ENCODE results near the gene LRRC4C. TPM values are rescaled to one million over a fixed set of nuclear protein-coding genes. Genes with fewer than 3 reads are reported as not detected.
A peak's percentile ranks its signal among the peaks of the same experiment; 100 is the strongest.

LRRC4C gene
- total RNA-seq, 6 experiments from 2014 or later: 0.25 to 0.43 (median 0.27) TPM

DNA sequence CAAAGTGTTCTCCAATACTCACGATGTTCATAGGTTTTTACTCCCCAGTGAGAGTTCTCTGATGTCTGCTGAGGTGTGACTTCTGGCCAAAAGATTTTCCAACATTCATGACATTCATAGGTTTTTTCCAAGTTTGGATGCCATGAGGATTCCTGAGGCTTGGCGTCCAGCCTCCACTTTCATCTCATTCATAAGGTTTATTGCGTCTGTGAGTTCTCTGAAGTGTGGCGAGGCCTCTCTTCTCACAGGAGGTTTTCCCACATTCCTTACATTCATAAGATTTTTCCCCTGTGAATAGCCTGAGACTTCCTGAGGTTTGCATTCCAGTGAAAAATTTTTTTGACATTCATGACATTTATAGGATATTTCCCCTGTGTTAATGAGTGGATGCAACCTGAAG lies 1014.1 kb downstream of the LRRC4C start:
- intact Hi-C loops (cut with DNase I): no loop called here
- 82% methylated on average over 4 of the region's 4 CpGs for WGBS (ENCODE audit: insufficient coverage, low coverage, low lambda C conversion rate, missing lambda C conversion rate)

DNA sequence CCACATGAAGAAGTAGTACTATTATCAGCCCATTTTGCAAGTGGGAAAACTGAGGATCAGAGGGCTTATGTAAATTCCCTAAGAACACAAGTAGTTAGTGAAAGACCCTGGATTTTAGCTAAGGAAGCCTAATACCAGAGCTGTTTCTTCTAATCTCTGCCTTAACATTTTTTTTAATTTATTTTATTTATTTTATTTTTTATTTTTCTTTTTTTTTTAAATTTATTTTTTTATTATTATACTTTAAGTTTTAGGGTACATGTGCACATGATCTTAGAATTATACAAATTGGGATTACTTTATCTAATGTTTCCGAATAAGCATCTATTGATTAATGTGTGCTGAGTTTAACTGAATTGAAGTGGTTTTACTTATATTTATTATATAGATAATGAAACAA lies 1015.3 kb downstream of the LRRC4C start:
- no peak overlapping the region for H3K27ac ChIP-seq
- ATAC-seq: no peak
- H3K27me3 ChIP-seq: no peaks in the 10 kb centered on the region
- no peaks in the 10 kb centered on the region for H3K36me3 ChIP-seq
- no peak for DNase-seq
- 88% methylated on average over 1 of the region's 1 CpG for WGBS (ENCODE audit: insufficient coverage, low coverage, low lambda C conversion rate, missing lambda C conversion rate)
- peaks cover 0 to 6% (median 0%) of the 10 kb centered on the region in 4 donors for H3K9me3 ChIP-seq
- intact Hi-C loops (cut with DNase I): no loop called here
- H3K4me1 ChIP-seq: no peaks in the 10 kb centered on the region
- no peak overlapping the region for H3K4me3 ChIP-seq
- TF ChIP-seq, protein P1, sequence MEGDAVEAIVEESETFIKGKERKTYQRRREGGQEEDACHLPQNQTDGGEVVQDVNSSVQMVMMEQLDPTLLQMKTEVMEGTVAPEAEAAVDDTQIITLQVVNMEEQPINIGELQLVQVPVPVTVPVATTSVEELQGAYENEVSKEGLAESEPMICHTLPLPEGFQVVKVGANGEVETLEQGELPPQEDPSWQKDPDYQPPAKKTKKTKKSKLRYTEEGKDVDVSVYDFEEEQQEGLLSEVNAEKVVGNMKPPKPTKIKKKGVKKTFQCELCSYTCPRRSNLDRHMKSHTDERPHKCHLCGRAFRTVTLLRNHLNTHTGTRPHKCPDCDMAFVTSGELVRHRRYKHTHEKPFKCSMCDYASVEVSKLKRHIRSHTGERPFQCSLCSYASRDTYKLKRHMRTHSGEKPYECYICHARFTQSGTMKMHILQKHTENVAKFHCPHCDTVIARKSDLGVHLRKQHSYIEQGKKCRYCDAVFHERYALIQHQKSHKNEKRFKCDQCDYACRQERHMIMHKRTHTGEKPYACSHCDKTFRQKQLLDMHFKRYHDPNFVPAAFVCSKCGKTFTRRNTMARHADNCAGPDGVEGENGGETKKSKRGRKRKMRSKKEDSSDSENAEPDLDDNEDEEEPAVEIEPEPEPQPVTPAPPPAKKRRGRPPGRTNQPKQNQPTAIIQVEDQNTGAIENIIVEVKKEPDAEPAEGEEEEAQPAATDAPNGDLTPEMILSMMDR (IDR thresholded peaks at IDR 0.05): no peak
- TF ChIP-seq POLR2A (IDR thresholded peaks at IDR 0.05): no peak

More for the DNA sequence above, 1014.1 kb downstream of the LRRC4C start:
- DNase-seq: no peak
- Histone ChIP-seq H3K27ac (no peak overlapping the region), H3K36me3 (no peaks in the 10 kb centered on the region), H3K27me3 (no peaks in the 10 kb centered on the region), H3K9me3 (peaks cover 0 to 6% (median 0%) of the 10 kb centered on the region in 4 donors), H3K4me3 (no peak overlapping the region), H3K4me1 (no peaks in the 10 kb centered on the region)
- no peak for ATAC-seq
- TF ChIP-seq, protein P1 (IDR thresholded peaks at IDR 0.05): no peak
- TF ChIP-seq POLR2A (IDR thresholded peaks at IDR 0.05): no peak

DNA sequence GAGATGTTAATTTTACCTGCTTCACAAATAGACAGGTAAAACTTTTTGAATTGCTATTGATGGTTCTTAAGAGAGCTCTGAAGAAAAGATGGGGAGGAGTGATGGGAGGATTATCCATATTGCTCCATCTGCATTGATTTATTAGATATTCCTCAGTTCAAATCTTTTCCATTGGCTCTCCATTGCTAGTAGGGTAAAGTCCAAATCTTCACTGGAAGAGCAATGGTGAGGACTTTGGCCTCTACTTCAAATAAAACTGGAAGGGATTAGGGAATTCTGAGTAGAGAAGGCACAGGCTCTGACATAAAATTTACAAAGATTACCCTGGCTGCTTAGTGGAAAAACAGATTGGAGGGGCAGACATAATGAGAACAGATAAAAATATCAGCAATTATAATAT lies 1024.1 kb downstream of the LRRC4C start:
- no peaks in the 10 kb centered on the region for H3K36me3 ChIP-seq
- peak; percentile 71 to 88 (median 82) for ATAC-seq
- intact Hi-C loops (cut with DNase I): no loop called here
- H3K9me3 ChIP-seq: no peaks in the 10 kb centered on the region
- peak overlapping the region in 1 of 3 donors; percentile 55 for H3K27ac ChIP-seq
- DNase-seq: no peak
- no peak overlapping the region for H3K4me3 ChIP-seq
- no peaks in the 10 kb centered on the region for H3K27me3 ChIP-seq
- H3K4me1 ChIP-seq: no peaks in the 10 kb centered on the region
- no peak for TF ChIP-seq POLR2A (IDR thresholded peaks at IDR 0.05)
- TF ChIP-seq, protein P1 (IDR thresholded peaks at IDR 0.05): no peak

DNA sequence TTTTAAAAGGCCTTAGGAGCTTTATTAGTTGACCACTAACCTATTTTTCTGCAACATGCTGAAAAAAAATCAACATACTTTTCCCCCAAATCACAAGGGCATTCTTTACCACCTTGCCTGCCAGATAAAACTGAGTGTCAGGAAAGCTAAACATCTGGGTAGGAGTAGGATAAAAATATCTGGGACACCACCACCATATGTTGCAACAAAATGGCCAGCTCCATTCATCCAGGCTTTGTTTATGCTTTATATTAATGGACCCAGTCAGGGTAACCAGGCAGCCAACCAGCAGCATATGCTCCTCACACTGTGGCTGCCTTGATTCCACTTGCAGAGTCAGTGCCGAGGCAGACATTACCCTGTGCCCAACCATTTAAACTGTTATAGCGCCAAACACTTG lies 1024.5 kb downstream of the LRRC4C start:
- WGBS (ENCODE audit: insufficient coverage, low coverage, low lambda C conversion rate, missing lambda C conversion rate): 86% methylated on average over 2 of the region's 2 CpGs
- peak in 1 of 4 donors; percentile 22 for ATAC-seq
- no peak for DNase-seq
- no peaks in the 10 kb centered on the region for H3K9me3 ChIP-seq
- no peak overlapping the region for H3K4me3 ChIP-seq
- TF ChIP-seq, protein P1 (IDR thresholded peaks at IDR 0.05): no peak
- TF ChIP-seq POLR2A (IDR thresholded peaks at IDR 0.05): no peak
- H3K36me3 ChIP-seq: no peaks in the 10 kb centered on the region
- intact Hi-C loops (cut with DNase I): no loop called here
- H3K27me3 ChIP-seq: no peaks in the 10 kb centered on the region
- H3K27ac ChIP-seq: no peak overlapping the region
- no peaks in the 10 kb centered on the region for H3K4me1 ChIP-seq

DNA sequence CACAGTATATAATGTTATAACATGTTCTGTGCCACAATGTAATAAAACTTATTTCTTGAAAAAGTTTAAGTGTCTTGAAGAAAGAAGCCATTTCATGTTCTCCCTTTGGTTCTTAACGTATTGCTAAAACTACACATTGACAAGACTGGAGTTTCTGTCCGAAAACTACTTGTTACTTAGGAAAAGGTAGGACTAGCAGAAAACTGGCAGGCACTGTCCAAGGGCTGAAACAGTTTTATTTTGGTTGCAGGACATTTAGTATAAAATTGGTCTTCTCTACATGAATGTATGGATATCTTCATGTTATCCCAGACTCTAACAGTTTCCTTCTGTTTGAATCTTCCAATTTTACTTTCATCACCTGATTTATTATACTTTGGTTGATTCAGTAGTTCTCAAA lies 1027.1 kb downstream of the LRRC4C start:
- no peak for DNase-seq
- Histone ChIP-seq H3K4me1 (no peaks in the 10 kb centered on the region), H3K9me3 (no peaks in the 10 kb centered on the region), H3K4me3 (no peak overlapping the region), H3K27me3 (no peaks in the 10 kb centered on the region), H3K36me3 (no peaks in the 10 kb centered on the region), H3K27ac (no peak overlapping the region)
- TF ChIP-seq, protein P1 (IDR thresholded peaks at IDR 0.05): no peak
- TF ChIP-seq POLR2A (IDR thresholded peaks at IDR 0.05): no peak
- no peak for ATAC-seq
- WGBS (ENCODE audit: insufficient coverage, low coverage, low lambda C conversion rate, missing lambda C conversion rate): 71% methylated on average over 2 of the region's 2 CpGs
- intact Hi-C loops (cut with DNase I): no loop called here
